ENCODE results near the gene CYP2C19.

CYP2C19 gene

GRCh38 chr10:94858005-94858404 is 95.5 kb downstream of the CYP2C19 start:
- H3K36me3 ChIP-seq (replicated peaks; ENCODE audit: insufficient read depth, low read length) = no peaks in the 10 kb centered on the region
- H3K4me3 ChIP-seq (ENCODE audit: low read length) = no peak overlapping the region

GRCh38 chr10:94859086-94859485 is 96.6 kb downstream of the CYP2C19 start:
- H3K4me2 ChIP-seq (ENCODE audit: low read depth, low read length) = no peak overlapping the region
- no peak for DNase-seq
- H3K4me1 ChIP-seq (ENCODE audit: low read length) = no peaks in the 10 kb centered on the region
- H3K79me2 ChIP-seq (ENCODE audit: low read length) = no peaks in the 10 kb centered on the region
- no peak overlapping the region for H3K4me3 ChIP-seq (ENCODE audit: low read length)
- no peak overlapping the region for H3K9ac ChIP-seq (ENCODE audit: low read length)
- no peak overlapping the region for H3K27ac ChIP-seq (ENCODE audit: low read length)
- H3K9me2 ChIP-seq (replicated peaks; ENCODE audit: insufficient read depth, low read length) = no peaks in the 10 kb centered on the region
- H3F3A ChIP-seq (ENCODE audit: insufficient read depth, low read length) = no peaks in the 10 kb centered on the region
- no peaks in the 10 kb centered on the region for H3K9me3 ChIP-seq (replicated peaks; ENCODE audit: insufficient read depth, low read length)
- H2AFZ ChIP-seq (ENCODE audit: low read length) = no peak overlapping the region
- no peaks in the 10 kb centered on the region for H3K36me3 ChIP-seq (replicated peaks; ENCODE audit: insufficient read depth, low read length)
- TF ChIP-seq EZH2 (optimal IDR thresholded peaks at IDR 0.05; ENCODE audit: low read depth, low read length) = no peak
- no peak for TF ChIP-seq EZH2phosphoT487 (IDR thresholded peaks at IDR 0.05; ENCODE audit: low read length)
- TF ChIP-seq CTCF (IDR thresholded peaks at IDR 0.05; ENCODE audit: low read length) = no peak
- no peaks in the 10 kb centered on the region for H3K27me3 ChIP-seq (replicated peaks; ENCODE audit: insufficient read depth, low read length)
- H4K20me1 ChIP-seq (ENCODE audit: insufficient read depth, low read length) = no peaks in the 10 kb centered on the region

More at GRCh38 chr10:94858005-94858404, 95.5 kb downstream of the CYP2C19 start:
- Histone ChIP-seq H2AFZ (ENCODE audit: low read length) (no peak overlapping the region), H3K9ac (ENCODE audit: low read length) (no peak overlapping the region), H3K9me3 (replicated peaks; ENCODE audit: insufficient read depth, low read length) (no peaks in the 10 kb centered on the region), H3K27me3 (replicated peaks; ENCODE audit: insufficient read depth, low read length) (no peaks in the 10 kb centered on the region), H3K79me2 (ENCODE audit: low read length) (no peaks in the 10 kb centered on the region), H3K27ac (ENCODE audit: low read length) (no peak overlapping the region), H3K4me2 (ENCODE audit: low read depth, low read length) (no peak overlapping the region), H3K9me2 (replicated peaks; ENCODE audit: insufficient read depth, low read length) (no peaks in the 10 kb centered on the region), H3F3A (ENCODE audit: insufficient read depth, low read length) (no peaks in the 10 kb centered on the region), H4K20me1 (ENCODE audit: insufficient read depth, low read length) (no peaks in the 10 kb centered on the region), H3K4me1 (ENCODE audit: low read length) (no peaks in the 10 kb centered on the region)
- DNase-seq = no peak
- no peak for TF ChIP-seq EZH2 (optimal IDR thresholded peaks at IDR 0.05; ENCODE audit: low read depth, low read length)
- no peak for TF ChIP-seq EZH2phosphoT487 (IDR thresholded peaks at IDR 0.05; ENCODE audit: low read length)
- TF ChIP-seq CTCF (IDR thresholded peaks at IDR 0.05; ENCODE audit: low read length) = no peak

- no peaks in the 10 kb centered on the region for H3K27me3 ChIP-seq (replicated peaks; ENCODE audit: insufficient read depth, low read length)
- no peaks in the 10 kb centered on the region for H4K20me1 ChIP-seq (ENCODE audit: insufficient read depth, low read length)
- no peaks in the 10 kb centered on the region for H3K79me2 ChIP-seq (ENCODE audit: low read length)
- no peaks in the 10 kb centered on the region for H3K36me3 ChIP-seq (replicated peaks; ENCODE audit: insufficient read depth, low read length)
- no peak overlapping the region for H3K9ac ChIP-seq (ENCODE audit: low read length)
- no peaks in the 10 kb centered on the region for H3K9me3 ChIP-seq (replicated peaks; ENCODE audit: insufficient read depth, low read length)
- TF ChIP-seq EZH2phosphoT487 (IDR thresholded peaks at IDR 0.05; ENCODE audit: low read length) (no peak), EZH2 (optimal IDR thresholded peaks at IDR 0.05; ENCODE audit: low read depth, low read length) (no peak), CTCF (IDR thresholded peaks at IDR 0.05; ENCODE audit: low read length) (no peak)
- H3K4me3 ChIP-seq (ENCODE audit: low read length) = no peak overlapping the region
- H2AFZ ChIP-seq (ENCODE audit: low read length) = no peak overlapping the region
- no peaks in the 10 kb centered on the region for H3K9me2 ChIP-seq (replicated peaks; ENCODE audit: insufficient read depth, low read length)
- no peaks in the 10 kb centered on the region for H3K4me1 ChIP-seq (ENCODE audit: low read length)
- no peak for DNase-seq
- H3K4me2 ChIP-seq (ENCODE audit: low read depth, low read length) = no peak overlapping the region
- no peak overlapping the region for H3K27ac ChIP-seq (ENCODE audit: low read length)
- H3F3A ChIP-seq (ENCODE audit: insufficient read depth, low read length) = no peaks in the 10 kb centered on the region
Observed at GRCh38 chr10:94878649-94879048, 116.2 kb downstream of the CYP2C19 start.

Measured in MM.1S (cell line).